Panc1 (cell line): ENCODE measurements around the gene DPH6. TPM values are rescaled to one million over a fixed set of nuclear protein-coding genes. Genes with fewer than 3 reads are reported as not detected.

Experiments
- ATAC-seq: fragments of 200-7000 bp; cut with Tn5 transposase; 2 replicates; pipeline ENCODE4 v1.9.1; 2020; ENCODE audit warnings: mild to moderate bottlenecking, moderate library complexity
- BruUV-seq: library from RNA; stranded (reverse); fragments of 400-500 nt; replicated peaks from 2 replicates; lab custom pipeline; 2021; lab: Mats Ljungman, UMichigan
- CTCF ChIA-PET: fragments of 300-600 bp; sonication (Branson Sonifier 250); formaldehyde crosslinking; loops from one replicate; lab custom pipeline; 2022; ENCODE audit warnings: antibody characterized with exemption; lab: Charles Lee
- POLR2A ChIA-PET: fragments of 300-600 bp; sonication (Branson Sonifier 250); formaldehyde crosslinking; loops from one replicate; lab custom pipeline; 2022; ENCODE audit warnings: antibody characterized with exemption; lab: Charles Lee
- DNase-seq: peaks from one replicate; pipeline ENCODE4 v3.0.0-alpha.2; 2010; ENCODE audit warnings: low read depth, low spot score
- H3K27ac ChIP-seq: 2 replicates; pipeline ENCODE4 v1.5.1; 2011; ENCODE audit warnings: mild to moderate bottlenecking, low read length, inconsistent platforms
- H3K27me3 ChIP-seq: fragments of 200-500 bp; sonication (Bioruptor generic); 2 replicates; pipeline ENCODE4 v1.6.0; 2014; ENCODE audit warnings: low read length, inconsistent platforms; ENCODE audit not compliant: control insufficient read depth, insufficient read depth
- H3K36me3 ChIP-seq: fragments of 200-500 bp; sonication (Bioruptor generic); 2 replicates; pipeline ENCODE4 v1.5.1; 2014; ENCODE audit warnings: inconsistent platforms, mild to moderate bottlenecking, low read length, moderate library complexity; ENCODE audit not compliant: control insufficient read depth, insufficient read depth
- H3K4me1 ChIP-seq: 2 replicates; pipeline ENCODE4 v1.5.1; 2011; ENCODE audit warnings: inconsistent platforms, mild to moderate bottlenecking, low read length, moderate library complexity; ENCODE audit not compliant: control insufficient read depth, insufficient read depth
- H3K4me3 ChIP-seq, 2 experiments: 2 replicates each; pipeline ENCODE4 v1.5.1; 2011 to 2012; ENCODE audit warnings: low read depth in 2 of 2, low read length in 2 of 2, mild to moderate bottlenecking in 2 of 2, inconsistent platforms in 1 of 2, moderate library complexity in 1 of 2
- H3K9me3 ChIP-seq: fragments of 200-500 bp; sonication (Bioruptor generic); 2 replicates; pipeline ENCODE4 v1.5.1; 2014; ENCODE audit warnings: low read depth, mild to moderate bottlenecking, inconsistent platforms, low read length, moderate library complexity; ENCODE audit not compliant: control insufficient read depth, insufficient read depth
- POLR2AphosphoS5 ChIP-seq: IDR thresholded peaks from 2 replicates; pipeline ENCODE4 v1.6.1; 2012; ENCODE audit warnings: mild to moderate bottlenecking, low read depth, low read length, moderate library complexity
- SIN3A ChIP-seq: IDR thresholded peaks from 2 replicates; pipeline ENCODE4 v1.6.1; 2012; ENCODE audit warnings: low read depth, mild to moderate bottlenecking, low read length, moderate library complexity, borderline replicate concordance; ENCODE audit not compliant: insufficient read depth
- TCF7L2 ChIP-seq: IDR thresholded peaks from 2 replicates; pipeline ENCODE4 v1.6.1; 2011; ENCODE audit warnings: mild to moderate bottlenecking, low read depth, low read length, inconsistent platforms
- in situ Hi-C: cut with HindIII; loops from 2 replicates; pipeline ENCODE4 v1.10.0; 2016; ENCODE audit warnings: low sequenced_read_pairs, low pct_unique_long_range_greater_than_20kb
- intact Hi-C: fragments of 100-400 bp; cut with micrococcal nuclease; formaldehyde crosslinking; loops from one replicate; pipeline ENCODE4 v1.10.0; 2022; ENCODE audit not compliant: unreplicated experiment
- total RNA-seq: library from RNA; stranded (reverse); gene quantifications from one replicate; pipeline ENCODE4 v1.2.1, GENCODE V29; 2021; ENCODE audit not compliant: unreplicated experiment
- TF ChIP-seq, protein P1 (sequence below): fragments of 450-650 bp; IDR thresholded peaks from 2 replicates; pipeline ENCODE4 v1.5.1; 2017; ENCODE audit warnings: mild to moderate bottlenecking
- TF ChIP-seq, protein P2 (sequence below), 2 experiments: IDR thresholded peaks; 2 replicates each; pipeline ENCODE4 v1.6.1; 2011 to 2012; ENCODE audit warnings: low read depth in 2 of 2, control low read depth in 1 of 2, low read length in 1 of 2, mild to moderate bottlenecking in 1 of 2, moderate library complexity in 1 of 2; ENCODE audit not compliant: insufficient read depth in 1 of 2

Gene DPH6
- total RNA-seq, 1 experiment from 2014 or later = 24.0 TPM

DNA sequence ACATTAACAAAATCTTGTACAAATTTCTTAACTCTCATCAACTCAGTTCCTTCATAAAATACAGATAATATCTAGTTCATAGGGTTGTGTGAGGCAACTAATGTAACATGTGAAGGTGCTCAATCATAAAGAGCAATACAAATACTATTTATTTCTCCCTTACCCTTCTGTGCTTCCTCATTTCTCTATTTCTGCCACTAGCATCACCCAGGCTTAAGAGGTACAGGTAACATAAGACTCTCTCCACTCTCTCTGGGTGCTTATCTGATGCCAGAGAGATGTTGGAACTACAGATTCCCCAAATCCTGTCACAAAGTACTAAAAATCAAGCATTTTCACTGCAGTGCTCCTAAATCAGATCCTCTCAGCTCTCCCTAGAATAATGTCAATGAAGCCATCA lies 74.9 kb downstream of the DPH6 start:
- Histone ChIP-seq H3K36me3 (no peaks in the 10 kb centered on the region), H3K9me3 (no peaks in the 10 kb centered on the region), H3K4me3 (no peak overlapping the region), H3K27me3 (no peaks in the 10 kb centered on the region), H3K4me1 (no peaks in the 10 kb centered on the region), H3K27ac (no peak overlapping the region)
- ATAC-seq (no peak), DNase-seq (no peak)
- CTCF ChIA-PET = no interaction called here
- intact Hi-C loops (no loop called here), in situ Hi-C loops (no loop called here)
- no TSS peak for BruUV-seq
- POLR2A ChIA-PET = no interaction called here
- TF ChIP-seq, protein P1, sequence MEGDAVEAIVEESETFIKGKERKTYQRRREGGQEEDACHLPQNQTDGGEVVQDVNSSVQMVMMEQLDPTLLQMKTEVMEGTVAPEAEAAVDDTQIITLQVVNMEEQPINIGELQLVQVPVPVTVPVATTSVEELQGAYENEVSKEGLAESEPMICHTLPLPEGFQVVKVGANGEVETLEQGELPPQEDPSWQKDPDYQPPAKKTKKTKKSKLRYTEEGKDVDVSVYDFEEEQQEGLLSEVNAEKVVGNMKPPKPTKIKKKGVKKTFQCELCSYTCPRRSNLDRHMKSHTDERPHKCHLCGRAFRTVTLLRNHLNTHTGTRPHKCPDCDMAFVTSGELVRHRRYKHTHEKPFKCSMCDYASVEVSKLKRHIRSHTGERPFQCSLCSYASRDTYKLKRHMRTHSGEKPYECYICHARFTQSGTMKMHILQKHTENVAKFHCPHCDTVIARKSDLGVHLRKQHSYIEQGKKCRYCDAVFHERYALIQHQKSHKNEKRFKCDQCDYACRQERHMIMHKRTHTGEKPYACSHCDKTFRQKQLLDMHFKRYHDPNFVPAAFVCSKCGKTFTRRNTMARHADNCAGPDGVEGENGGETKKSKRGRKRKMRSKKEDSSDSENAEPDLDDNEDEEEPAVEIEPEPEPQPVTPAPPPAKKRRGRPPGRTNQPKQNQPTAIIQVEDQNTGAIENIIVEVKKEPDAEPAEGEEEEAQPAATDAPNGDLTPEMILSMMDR = no peak
- TF ChIP-seq POLR2AphosphoS5 = no peak
- TF ChIP-seq SIN3A = no peak
- TF ChIP-seq, protein P2, sequence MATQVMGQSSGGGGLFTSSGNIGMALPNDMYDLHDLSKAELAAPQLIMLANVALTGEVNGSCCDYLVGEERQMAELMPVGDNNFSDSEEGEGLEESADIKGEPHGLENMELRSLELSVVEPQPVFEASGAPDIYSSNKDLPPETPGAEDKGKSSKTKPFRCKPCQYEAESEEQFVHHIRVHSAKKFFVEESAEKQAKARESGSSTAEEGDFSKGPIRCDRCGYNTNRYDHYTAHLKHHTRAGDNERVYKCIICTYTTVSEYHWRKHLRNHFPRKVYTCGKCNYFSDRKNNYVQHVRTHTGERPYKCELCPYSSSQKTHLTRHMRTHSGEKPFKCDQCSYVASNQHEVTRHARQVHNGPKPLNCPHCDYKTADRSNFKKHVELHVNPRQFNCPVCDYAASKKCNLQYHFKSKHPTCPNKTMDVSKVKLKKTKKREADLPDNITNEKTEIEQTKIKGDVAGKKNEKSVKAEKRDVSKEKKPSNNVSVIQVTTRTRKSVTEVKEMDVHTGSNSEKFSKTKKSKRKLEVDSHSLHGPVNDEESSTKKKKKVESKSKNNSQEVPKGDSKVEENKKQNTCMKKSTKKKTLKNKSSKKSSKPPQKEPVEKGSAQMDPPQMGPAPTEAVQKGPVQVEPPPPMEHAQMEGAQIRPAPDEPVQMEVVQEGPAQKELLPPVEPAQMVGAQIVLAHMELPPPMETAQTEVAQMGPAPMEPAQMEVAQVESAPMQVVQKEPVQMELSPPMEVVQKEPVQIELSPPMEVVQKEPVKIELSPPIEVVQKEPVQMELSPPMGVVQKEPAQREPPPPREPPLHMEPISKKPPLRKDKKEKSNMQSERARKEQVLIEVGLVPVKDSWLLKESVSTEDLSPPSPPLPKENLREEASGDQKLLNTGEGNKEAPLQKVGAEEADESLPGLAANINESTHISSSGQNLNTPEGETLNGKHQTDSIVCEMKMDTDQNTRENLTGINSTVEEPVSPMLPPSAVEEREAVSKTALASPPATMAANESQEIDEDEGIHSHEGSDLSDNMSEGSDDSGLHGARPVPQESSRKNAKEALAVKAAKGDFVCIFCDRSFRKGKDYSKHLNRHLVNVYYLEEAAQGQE (IDR thresholded peaks at IDR 0.05; ENCODE audit: insufficient read depth in 1 of 2, low read depth in 2 of 2, low read length in 1 of 2) = no peak
- TF ChIP-seq TCF7L2 = no peak

DNA sequence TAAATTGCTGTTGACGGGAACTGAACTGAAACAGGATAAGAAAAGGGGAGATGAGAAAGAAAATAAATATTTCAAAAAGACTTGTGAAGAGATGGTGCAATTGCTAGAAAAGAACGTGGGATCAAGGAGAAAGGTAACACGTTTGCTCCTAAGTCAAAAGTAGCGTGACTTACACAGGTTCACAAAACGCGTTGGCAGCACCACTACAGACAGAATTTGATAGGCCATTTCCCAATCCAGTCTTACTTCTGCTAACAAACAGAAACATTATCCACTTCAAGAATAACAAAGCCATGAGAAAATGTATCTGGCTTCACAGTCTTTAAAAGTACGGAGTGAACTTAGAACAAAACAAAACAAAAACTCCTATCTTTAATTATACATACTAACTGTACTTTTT lies 75.5 kb downstream of the DPH6 start:
- Histone ChIP-seq H3K27ac (no peak overlapping the region), H3K27me3 (no peaks in the 10 kb centered on the region), H3K36me3 (no peaks in the 10 kb centered on the region), H3K4me1 (no peaks in the 10 kb centered on the region), H3K4me3 (no peak overlapping the region), H3K9me3 (no peaks in the 10 kb centered on the region)
- no peak for ATAC-seq
- in situ Hi-C loops = no loop called here
- intact Hi-C loops = no loop called here
- DNase-seq = no peak
- ChIA-PET POLR2A (no interaction called here), CTCF (no interaction called here)
- BruUV-seq = no TSS peak
- TF ChIP-seq SIN3A (no peak), TCF7L2 (no peak), POLR2AphosphoS5 (no peak)
- TF ChIP-seq, protein P1 = no peak
- TF ChIP-seq, protein P2 (IDR thresholded peaks at IDR 0.05; ENCODE audit: insufficient read depth in 1 of 2, low read depth in 2 of 2, low read length in 1 of 2) = no peak
